Sigmoid colon (tissue), 7 donors: ENCODE data around the gene GPR18. TPM values are rescaled to one million over a fixed set of nuclear protein-coding genes. Genes with fewer than 3 reads are reported as not detected.

ENCODE experiments used
- DNase-seq: peaks from one replicate; pipeline ENCODE4 v3.0.0-alpha.2; 2019
- H3K27ac ChIP-seq, 4 donors: fragments of 200-600 bp; sonication (generic); one replicate each; pipeline ENCODE4 v1.5.1; 2016 to 2019; ENCODE audit warnings: mild to moderate bottlenecking in 1 of 4
- H3K27me3 ChIP-seq, 3 donors: fragments of 200-600 bp; sonication (generic); one replicate each; pipeline ENCODE4 v1.5.1; 2019; ENCODE audit warnings: mild to moderate bottlenecking in 1 of 3
- H3K36me3 ChIP-seq, 4 donors: fragments of 200-600 bp; sonication (generic); one replicate each; pipeline ENCODE4 v1.5.1; 2016 to 2019
- H3K4me1 ChIP-seq, 4 donors: fragments of 200-600 bp; sonication (generic); one replicate each; pipeline ENCODE4 v1.5.1; 2017 to 2019
- H3K4me3 ChIP-seq, 4 donors: fragments of 200-600 bp; sonication (generic); one replicate each; pipeline ENCODE4 v1.5.1; 2017 to 2019; ENCODE audit warnings: mild to moderate bottlenecking in 2 of 4, moderate library complexity in 1 of 4
- H3K9me3 ChIP-seq, 4 donors: fragments of 200-600 bp in 3 of 4; sonication (generic) in 3 of 4; one replicate each; pipeline versions ENCODE4 v1.5.1 to v1.6.1; 2013 to 2019
- CTCF ChIP-seq, 4 experiments: fragments of 450-650 bp in 3 of 4; fragments of 200-600 bp in 1 of 4; IDR thresholded peaks; one replicate each; pipeline ENCODE4 v1.5.1; 2016 to 2019; ENCODE audit warnings: antibody characterized with exemption in 4 of 4, mild to moderate bottlenecking in 3 of 4, moderate library complexity in 2 of 4
- EP300 ChIP-seq, 4 donors: sonication (generic); formaldehyde crosslinking; IDR thresholded peaks; one replicate each; pipeline ENCODE4 v1.6.1; 2017; ENCODE audit warnings: antibody characterized with exemption in 4 of 4
- POLR2A ChIP-seq, 2 donors: fragments of 450-650 bp; IDR thresholded peaks; one replicate each; pipeline ENCODE4 v1.6.1; 2016; ENCODE audit warnings: antibody characterized with exemption in 2 of 2, mild to moderate bottlenecking in 2 of 2, moderate library complexity in 2 of 2
- POLR2AphosphoS5 ChIP-seq, 4 donors: sonication (generic); formaldehyde crosslinking; IDR thresholded peaks; one replicate each; pipeline ENCODE4 v1.6.1; 2017; ENCODE audit warnings: antibody characterized with exemption in 4 of 4
- WGBS, 2 donors: extraction: QIAGEN DNeasy Blood & Tissue Kit; methylation state at CpG; one replicate each; pipeline ENCODE4 v1.1.7; 2013; 5-methylcytosine and 5-hydroxymethylcytosine counted together
- intact Hi-C: fragments of 100-400 bp; cut with DNase I; formaldehyde crosslinking; loops from one replicate; pipeline ENCODE4 v1.15.1; 2023
- polyA plus RNA-seq, 3 donors: library from polyadenylated mRNA; stranded (reverse); fragments of 200-250 nt; gene quantifications; one replicate each; pipeline ENCODE4 v1.2.3, GENCODE V29; 2013
- total RNA-seq, 4 donors: library from RNA; depleted of rRNA; stranded (reverse); fragments of >200 nt; gene quantifications; one replicate each; pipeline ENCODE4 v1.1.0, GENCODE V29; 2016
- donor health status: healthy with polysubstance abuse.
- donor health status: Bipolar disorder and iron deficiency.
- donor health status: healthy.

The GPR18 gene
- total and polyA plus RNA-seq, 7 donors, result 0.83 to 7.5 TPM; not detected in 5

GRCh38 chr13:99256709-99257108 is 1.5 kb downstream of the GPR18 start:
- no peaks in the 10 kb centered on the region for H3K9me3 ChIP-seq
- H3K27ac ChIP-seq, result no peak overlapping the region
- H3K4me3 ChIP-seq, result no peak overlapping the region
- DNase-seq, result no peak
- TF ChIP-seq CTCF (IDR thresholded peaks at IDR 0.05), result no peak
- TF ChIP-seq POLR2A (IDR thresholded peaks at IDR 0.05), result no peak
- TF ChIP-seq EP300 (IDR thresholded peaks at IDR 0.05), result no peak
- H3K36me3 ChIP-seq, result peaks cover 0 to 5% (median 0%) of the 10 kb centered on the region in 4 donors
- WGBS, 2 donors, result 47 to 81% methylated on average over 3 of the region's 3 CpGs
- intact Hi-C loops, result no loop called here
- H3K27me3 ChIP-seq, result no peaks in the 10 kb centered on the region
- H3K4me1 ChIP-seq, result peaks cover 0 to 17% (median 8%) of the 10 kb centered on the region in 4 donors

GRCh38 chr13:99256283-99256682 is 1.9 kb downstream of the GPR18 start:
- WGBS, 2 donors, result 52 to 88% methylated on average over 2 of the region's 2 CpGs
- peaks cover 0 to 17% (median 8%) of the 10 kb centered on the region in 4 donors for H3K4me1 ChIP-seq
- H3K27me3 ChIP-seq, result no peaks in the 10 kb centered on the region
- H3K36me3 ChIP-seq, result peaks cover 0 to 5% (median 0%) of the 10 kb centered on the region in 4 donors
- H3K27ac ChIP-seq, result no peak overlapping the region
- intact Hi-C loops, result no loop called here
- DNase-seq, result no peak
- no peaks in the 10 kb centered on the region for H3K9me3 ChIP-seq
- no peak for TF ChIP-seq EP300 (IDR thresholded peaks at IDR 0.05)
- TF ChIP-seq POLR2A (IDR thresholded peaks at IDR 0.05), result no peak
- TF ChIP-seq POLR2AphosphoS5 (IDR thresholded peaks at IDR 0.05), result no peak
- no peak for TF ChIP-seq CTCF (IDR thresholded peaks at IDR 0.05)
- H3K4me3 ChIP-seq, result no peak overlapping the region

GRCh38 chr13:99255271-99255670 is 2.9 kb downstream of the GPR18 start:
- DNase-seq, result no peak
- Histone ChIP-seq H3K4me3 (no peak overlapping the region), H3K4me1 (peaks cover 0 to 17% (median 8%) of the 10 kb centered on the region in 4 donors), H3K27ac (no peak overlapping the region), H3K9me3 (no peaks in the 10 kb centered on the region), H3K27me3 (no peaks in the 10 kb centered on the region), H3K36me3 (peaks cover 0 to 5% (median 0%) of the 10 kb centered on the region in 4 donors)
- intact Hi-C loops, result no loop called here
- TF ChIP-seq POLR2AphosphoS5 (IDR thresholded peaks at IDR 0.05), result no peak
- no peak for TF ChIP-seq EP300 (IDR thresholded peaks at IDR 0.05)
- TF ChIP-seq CTCF (IDR thresholded peaks at IDR 0.05), result no peak
- TF ChIP-seq POLR2A (IDR thresholded peaks at IDR 0.05), result no peak
- WGBS, 2 donors, result 82 to 92% methylated on average over 10 of the region's 10 CpGs

GRCh38 chr13:99254830-99255229 is 3.3 kb downstream of the GPR18 start:
- peaks cover 0 to 5% (median 0%) of the 10 kb centered on the region in 4 donors for H3K36me3 ChIP-seq
- no peak overlapping the region for H3K4me3 ChIP-seq
- TF ChIP-seq POLR2A (IDR thresholded peaks at IDR 0.05) (no peak), CTCF (IDR thresholded peaks at IDR 0.05) (no peak), EP300 (IDR thresholded peaks at IDR 0.05) (no peak), POLR2AphosphoS5 (IDR thresholded peaks at IDR 0.05) (no peak)
- WGBS, 2 donors, result 88 to 94% methylated on average over 14 of the region's 14 CpGs
- H3K27me3 ChIP-seq, result no peaks in the 10 kb centered on the region
- H3K4me1 ChIP-seq, result peaks cover 0 to 17% (median 8%) of the 10 kb centered on the region in 4 donors
- no peak overlapping the region for H3K27ac ChIP-seq
- intact Hi-C loops, result no loop called here
- no peaks in the 10 kb centered on the region for H3K9me3 ChIP-seq
- DNase-seq, result no peak

- 89 to 95% methylated on average over 4 of the region's 4 CpGs for WGBS, 2 donors
- Histone ChIP-seq H3K36me3 (peaks cover 0 to 5% (median 0%) of the 10 kb centered on the region in 4 donors), H3K27me3 (no peaks in the 10 kb centered on the region), H3K27ac (no peak overlapping the region), H3K4me1 (peaks cover 0 to 16% (median 8%) of the 10 kb centered on the region in 4 donors), H3K4me3 (no peak overlapping the region), H3K9me3 (no peaks in the 10 kb centered on the region)
- no peak for TF ChIP-seq CTCF (IDR thresholded peaks at IDR 0.05)
- no peak for TF ChIP-seq POLR2AphosphoS5 (IDR thresholded peaks at IDR 0.05)
- TF ChIP-seq EP300 (IDR thresholded peaks at IDR 0.05), result no peak
- intact Hi-C loops, result no loop called here
- no peak for DNase-seq
Observed at GRCh38 chr13:99251921-99252320, 6.3 kb downstream of the GPR18 start.
